ENCODE results near the gene AFF1.

AFF1 gene

GRCh38 chr4:86934771-86935565 is at the start of gene AFF1:
Gene AFF1 (plus strand): TSS chr4:86935011. CDS start chr4:86948534, 13,523 bp downstream.
- peak; percentile 18 to 96 (median 88) for DNase-seq

GRCh38 chr4:86890790-86891189 is 44.0 kb upstream of the AFF1 start:
- no peak for DNase-seq

- peak in 46 of 51 donors; percentile 14 to 74 (median 37) for DNase-seq
Observed at GRCh38 chr4:86891762-86892635, 42.8 kb upstream of the AFF1 start, which contains the start of gene C4orf36. Gene C4orf36 (minus strand): TSS chr4:86892422. CDS start chr4:86891520, 902 bp downstream.

- peak in 4 of 51 donors; percentile 30 to 73 (median 58) for DNase-seq
Observed at GRCh38 chr4:86892636-86892960, 42.2 kb upstream of the AFF1 start.

GRCh38 chr4:86893136-86893535 is 41.7 kb upstream of the AFF1 start:
- no peak for DNase-seq

GRCh38 chr4:86894455-86894854 is 40.4 kb upstream of the AFF1 start:
- DNase-seq = no peak

- peak in 3 of 51 donors; percentile 7 to 70 (median 45) for DNase-seq
Observed at GRCh38 chr4:86895692-86896488, 38.9 kb upstream of the AFF1 start.

GRCh38 chr4:86896596-86896995 is 38.2 kb upstream of the AFF1 start:
- DNase-seq = no peak

GRCh38 chr4:86898562-86898961 is 36.2 kb upstream of the AFF1 start:
- DNase-seq = no peak

GRCh38 chr4:86901864-86902263 is 32.9 kb upstream of the AFF1 start:
- DNase-seq = no peak

- no peak for DNase-seq
Observed at GRCh38 chr4:86908251-86908657, 26.6 kb upstream of the AFF1 start.

- DNase-seq = no peak
Observed at GRCh38 chr4:86909546-86910295, 25.1 kb upstream of the AFF1 start.

- no peak for DNase-seq
Observed at GRCh38 chr4:86910369-86910768, 24.4 kb upstream of the AFF1 start.

- no peak for DNase-seq
Observed at GRCh38 chr4:86910820-86911684, 23.8 kb upstream of the AFF1 start.

- no peak for DNase-seq
Observed at GRCh38 chr4:86916392-86916791, 18.4 kb upstream of the AFF1 start.

GRCh38 chr4:86917212-86918039 is 17.4 kb upstream of the AFF1 start:
- no peak for DNase-seq

GRCh38 chr4:86918539-86919072 is 16.2 kb upstream of the AFF1 start:
- no peak for DNase-seq

- DNase-seq = no peak
Observed at GRCh38 chr4:86919561-86920223, 15.1 kb upstream of the AFF1 start.
